ENCODE results near the gene CSK.

CSK gene

DNA sequence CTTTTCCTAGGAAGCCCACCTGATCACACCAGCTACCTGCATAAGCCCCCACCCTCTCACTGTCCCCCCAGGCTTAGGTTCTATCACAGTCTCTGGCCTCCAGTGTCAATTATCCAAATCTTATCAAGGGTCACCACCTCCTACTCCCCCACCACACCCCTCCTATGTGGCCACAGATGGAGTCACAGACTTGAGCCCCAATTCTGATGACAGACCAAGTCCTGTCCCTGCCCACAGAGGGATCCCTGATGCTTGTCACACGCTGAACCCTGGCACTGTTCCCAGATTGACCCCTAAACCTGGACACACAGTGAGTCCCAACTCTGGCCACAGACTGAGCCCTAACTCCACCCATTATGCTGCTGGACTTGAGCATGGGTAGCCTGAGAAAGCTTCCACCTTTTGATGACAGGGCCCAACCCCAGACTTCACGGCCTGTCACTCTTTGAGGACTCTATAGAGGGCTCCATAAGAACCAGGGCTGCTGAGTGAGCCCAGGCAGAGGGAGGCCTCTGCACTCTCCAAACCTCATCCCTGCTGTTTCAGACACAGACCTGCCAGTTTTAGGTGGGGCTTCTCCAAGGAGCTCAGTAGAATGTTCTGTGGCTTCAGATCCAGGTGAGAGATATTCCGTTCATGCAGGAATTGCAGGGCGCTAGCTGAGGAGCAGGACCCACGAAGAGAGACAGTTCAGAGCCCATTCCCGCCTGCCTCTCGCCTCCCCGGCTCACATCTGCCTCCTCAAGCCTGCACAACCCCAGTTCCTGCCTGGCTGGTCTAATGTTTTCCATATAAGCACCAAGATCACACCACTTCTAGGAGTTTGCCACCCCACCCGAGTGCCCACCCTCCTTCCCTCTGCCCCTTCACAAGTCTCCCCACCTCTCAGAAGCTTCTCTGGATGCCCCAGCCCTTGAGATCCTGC, 59.2 kb downstream of the CSK start:
- Histone ChIP-seq H2AFZ (ENCODE audit: low read length) (no peak overlapping the region), H3K9me2 (replicated peaks; ENCODE audit: low read depth, low read length) (no peaks in the 10 kb centered on the region), H3K4me1 (ENCODE audit: insufficient read depth, low read length, poor library complexity, severe bottlenecking) (peaks cover 40% of the 10 kb centered on the region), H3K36me3 (ENCODE audit: insufficient read depth, low read length) (peaks cover 3% of the 10 kb centered on the region; the same call in 1 of the 2 replicates), H3K79me2 (ENCODE audit: insufficient read depth, low read length) (peaks cover 21% of the 10 kb centered on the region), H3K27me3 (ENCODE audit: insufficient read depth, low read length, poor library complexity, severe bottlenecking) (no peaks in the 10 kb centered on the region), H3K4me3 (ENCODE audit: low read length, poor library complexity, severe bottlenecking) (peak overlapping the region; percentile 94), H3F3A (ENCODE audit: low read depth) (no peaks in the 10 kb centered on the region; the same call in 1 of the 2 replicates), H3K9me3 (ENCODE audit: insufficient read depth, low read depth, low read length) (no peaks in the 10 kb centered on the region), H3K4me2 (ENCODE audit: low read depth, low read length, poor library complexity, severe bottlenecking) (peak overlapping the region; percentile 85), H3K9ac (ENCODE audit: low read depth, low read length, poor library complexity, severe bottlenecking) (peak overlapping the region; percentile 92), H4K20me1 (ENCODE audit: insufficient read depth, low read length, poor library complexity, severe bottlenecking) (peaks cover 3% of the 10 kb centered on the region)
- TF ChIP-seq, protein P1, sequence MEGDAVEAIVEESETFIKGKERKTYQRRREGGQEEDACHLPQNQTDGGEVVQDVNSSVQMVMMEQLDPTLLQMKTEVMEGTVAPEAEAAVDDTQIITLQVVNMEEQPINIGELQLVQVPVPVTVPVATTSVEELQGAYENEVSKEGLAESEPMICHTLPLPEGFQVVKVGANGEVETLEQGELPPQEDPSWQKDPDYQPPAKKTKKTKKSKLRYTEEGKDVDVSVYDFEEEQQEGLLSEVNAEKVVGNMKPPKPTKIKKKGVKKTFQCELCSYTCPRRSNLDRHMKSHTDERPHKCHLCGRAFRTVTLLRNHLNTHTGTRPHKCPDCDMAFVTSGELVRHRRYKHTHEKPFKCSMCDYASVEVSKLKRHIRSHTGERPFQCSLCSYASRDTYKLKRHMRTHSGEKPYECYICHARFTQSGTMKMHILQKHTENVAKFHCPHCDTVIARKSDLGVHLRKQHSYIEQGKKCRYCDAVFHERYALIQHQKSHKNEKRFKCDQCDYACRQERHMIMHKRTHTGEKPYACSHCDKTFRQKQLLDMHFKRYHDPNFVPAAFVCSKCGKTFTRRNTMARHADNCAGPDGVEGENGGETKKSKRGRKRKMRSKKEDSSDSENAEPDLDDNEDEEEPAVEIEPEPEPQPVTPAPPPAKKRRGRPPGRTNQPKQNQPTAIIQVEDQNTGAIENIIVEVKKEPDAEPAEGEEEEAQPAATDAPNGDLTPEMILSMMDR (conservative IDR thresholded peaks at IDR 0.05; ENCODE audit: low read length) = 0 out of 2 replicates have a peak, but pooled peaks have one; percentile 9
- TF ChIP-seq EZH2phosphoT487 (IDR thresholded peaks at IDR 0.05; ENCODE audit: borderline replicate concordance) = no peak

DNA sequence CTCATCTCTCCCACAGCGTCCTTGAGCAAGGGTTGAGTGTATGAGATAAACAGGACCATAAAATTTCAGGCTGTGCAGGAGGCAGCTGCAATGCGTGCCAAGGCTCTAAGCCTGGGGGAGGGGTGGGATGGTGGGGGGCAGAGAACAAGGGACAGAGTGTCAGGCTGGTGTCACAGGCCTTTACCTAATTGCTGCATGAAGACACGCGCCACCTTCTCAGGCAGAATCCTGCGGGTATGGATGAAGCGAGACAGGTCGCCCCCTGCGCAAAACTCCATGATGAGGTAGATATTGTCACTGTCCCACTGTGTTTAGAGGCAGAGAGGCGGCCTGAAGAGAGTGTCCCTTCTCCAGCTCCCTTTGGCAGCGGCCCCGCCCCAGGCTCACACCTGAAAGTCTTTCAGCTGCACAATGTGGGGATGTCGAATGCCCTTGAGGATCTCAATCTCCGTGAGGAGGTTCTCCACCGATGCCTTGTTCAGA, 60.1 kb downstream of the CSK start:
- no peak overlapping the region for H2AFZ ChIP-seq (ENCODE audit: low read length)
- peak overlapping the region; percentile 94 for H3K4me3 ChIP-seq (ENCODE audit: low read length, poor library complexity, severe bottlenecking)
- H3K27me3 ChIP-seq (ENCODE audit: insufficient read depth, low read length, poor library complexity, severe bottlenecking) = no peaks in the 10 kb centered on the region
- peaks cover 3% of the 10 kb centered on the region; the same call in 1 of the 2 replicates for H3K36me3 ChIP-seq (ENCODE audit: insufficient read depth, low read length)
- H3F3A ChIP-seq (ENCODE audit: low read depth) = no peaks in the 10 kb centered on the region; the same call in 1 of the 2 replicates
- no peaks in the 10 kb centered on the region for H3K9me2 ChIP-seq (replicated peaks; ENCODE audit: low read depth, low read length)
- H3K79me2 ChIP-seq (ENCODE audit: insufficient read depth, low read length) = peaks cover 21% of the 10 kb centered on the region
- H3K9ac ChIP-seq (ENCODE audit: low read depth, low read length, poor library complexity, severe bottlenecking) = peak overlapping the region; percentile 92
- H3K9me3 ChIP-seq (ENCODE audit: insufficient read depth, low read depth, low read length) = no peaks in the 10 kb centered on the region
- H3K4me1 ChIP-seq (ENCODE audit: insufficient read depth, low read length, poor library complexity, severe bottlenecking) = peaks cover 40% of the 10 kb centered on the region
- H3K4me2 ChIP-seq (ENCODE audit: low read depth, low read length, poor library complexity, severe bottlenecking) = peak overlapping the region; percentile 85
- H4K20me1 ChIP-seq (ENCODE audit: insufficient read depth, low read length, poor library complexity, severe bottlenecking) = peaks cover 3% of the 10 kb centered on the region
- TF ChIP-seq, protein P1 (conservative IDR thresholded peaks at IDR 0.05; ENCODE audit: low read length) = no peak
- TF ChIP-seq EZH2phosphoT487 (IDR thresholded peaks at IDR 0.05; ENCODE audit: borderline replicate concordance) = no peak

DNA sequence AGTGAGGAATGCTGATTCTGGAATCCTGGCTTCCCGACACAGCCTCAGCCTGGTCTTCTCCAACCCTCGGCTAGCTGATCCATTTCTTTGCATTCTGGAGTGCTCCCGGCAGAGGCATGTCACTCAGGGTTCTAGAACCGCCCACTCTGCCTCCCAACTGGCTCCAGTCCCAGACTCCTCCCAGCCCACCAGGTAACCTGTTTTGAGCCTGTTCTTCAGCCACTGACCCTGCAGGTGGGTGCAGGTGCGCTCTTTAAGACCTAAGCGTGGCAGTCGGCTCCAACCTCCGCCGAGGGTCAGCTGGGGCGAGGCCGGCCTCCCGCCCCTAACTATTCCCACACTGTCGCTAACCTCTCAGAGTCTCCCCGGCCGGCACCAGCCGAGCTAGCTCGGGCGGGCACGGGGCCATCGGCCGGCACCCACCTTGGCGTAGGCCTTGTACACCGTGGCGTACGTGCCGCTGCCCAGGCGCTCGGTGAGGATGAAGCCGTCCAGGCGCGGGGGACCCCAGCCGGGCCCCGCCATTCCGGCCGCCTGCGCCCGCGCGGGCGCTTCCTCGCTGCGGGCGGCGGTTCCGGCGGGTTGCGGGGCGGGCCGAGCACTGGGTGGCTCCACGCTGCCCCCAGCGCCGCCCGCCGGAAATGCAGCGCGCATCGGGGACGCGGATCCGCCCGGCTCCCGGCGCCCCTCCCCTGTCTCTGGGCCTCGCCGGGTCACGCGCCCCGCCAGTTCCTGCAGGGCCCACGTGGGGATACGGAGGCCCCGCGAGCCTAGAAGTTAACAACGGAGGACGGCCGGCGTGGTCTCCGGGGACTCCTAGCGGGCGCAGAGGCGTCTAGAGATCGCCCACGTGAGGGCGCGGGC, 60.9 kb downstream of the CSK start, which contains the start of gene ULK3:
Gene ULK3 (minus strand): TSS at position 576 of the 864 bp plus-strand sequence. CDS start 51 bp downstream, at position 525.
- peaks cover 11% of the 10 kb centered on the region; the same call in 1 of the 2 replicates for H3K36me3 ChIP-seq (ENCODE audit: insufficient read depth, low read length)
- peaks cover 40% of the 10 kb centered on the region for H3K4me1 ChIP-seq (ENCODE audit: insufficient read depth, low read length, poor library complexity, severe bottlenecking)
- peak within 1 kb of the TSS; percentile 94 for H2AFZ ChIP-seq (ENCODE audit: low read length)
- H3K79me2 ChIP-seq (ENCODE audit: insufficient read depth, low read length) = peaks cover 21% of the 10 kb centered on the region
- no peaks in the 10 kb centered on the region for H3K9me3 ChIP-seq (ENCODE audit: insufficient read depth, low read depth, low read length)
- TF ChIP-seq EZH2phosphoT487 (IDR thresholded peaks at IDR 0.05; ENCODE audit: borderline replicate concordance) = no peak
- TF ChIP-seq, protein P1 (conservative IDR thresholded peaks at IDR 0.05; ENCODE audit: low read length) = peak; percentile 56
- H3K9ac ChIP-seq (ENCODE audit: low read depth, low read length, poor library complexity, severe bottlenecking) = peak within 1 kb of the TSS; percentile 92
- peak within 1 kb of the TSS; percentile 94 for H3K4me3 ChIP-seq (ENCODE audit: low read length, poor library complexity, severe bottlenecking)
- H3K27me3 ChIP-seq (ENCODE audit: insufficient read depth, low read length, poor library complexity, severe bottlenecking) = no peaks in the 10 kb centered on the region
- H3F3A ChIP-seq (ENCODE audit: low read depth) = no peaks in the 10 kb centered on the region; the same call in 1 of the 2 replicates
- H3K9me2 ChIP-seq (replicated peaks; ENCODE audit: low read depth, low read length) = no peaks in the 10 kb centered on the region
- peak within 1 kb of the TSS; percentile 91 for H3K4me2 ChIP-seq (ENCODE audit: low read depth, low read length, poor library complexity, severe bottlenecking)
- peaks cover 3% of the 10 kb centered on the region for H4K20me1 ChIP-seq (ENCODE audit: insufficient read depth, low read length, poor library complexity, severe bottlenecking)
